GM12892 (cell line): ENCODE data around the gene SERTM2.

Source experiments
- POLR2A ChIP-seq: IDR thresholded peaks from 2 replicates; pipeline ENCODE4 v1.6.1; 2011; ENCODE audit warnings: low read depth, low read length, control low read depth
- POLR2AphosphoS5 ChIP-seq: IDR thresholded peaks from 2 replicates; pipeline ENCODE4 v1.6.1; 2011; ENCODE audit warnings: low read depth, low read length, control low read depth

DNA sequence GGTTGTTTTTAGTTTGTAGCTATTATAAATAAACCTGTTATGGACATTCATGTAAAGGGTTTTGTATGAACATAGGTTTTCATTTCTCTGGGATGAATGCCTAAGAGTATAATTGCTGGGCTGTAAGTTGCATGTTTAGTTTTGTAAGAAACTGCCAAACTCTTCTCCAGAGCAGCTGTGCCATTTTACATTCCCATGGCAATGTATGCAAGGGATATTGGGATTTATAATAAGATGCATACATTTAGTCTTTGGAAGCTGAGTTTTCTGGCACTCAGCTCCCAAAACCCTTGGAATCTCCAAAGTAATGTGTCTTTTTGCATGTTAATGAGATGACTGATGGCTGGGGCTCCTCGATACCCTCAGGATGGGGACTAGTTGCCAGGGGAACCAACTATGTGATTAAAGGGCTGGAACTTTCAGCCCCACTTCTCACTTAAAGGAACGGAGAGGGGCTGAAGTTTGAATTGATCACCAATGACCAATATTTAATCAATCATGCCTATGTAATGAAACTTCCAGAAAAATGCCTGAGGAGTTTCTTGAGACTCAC is 44.0 kb downstream of the SERTM2 start:
- TF ChIP-seq POLR2AphosphoS5 (no peak), POLR2A (no peak)
